ENCODE results near the gene C11orf71. TPM values are rescaled to one million over a fixed set of nuclear protein-coding genes. Genes with fewer than 3 reads are reported as not detected.

C11orf71 gene
- total and polyA plus RNA-seq, 9 of the 15 experiments (the other 6 are each of a cell fraction or from before 2014, with no cell fraction given) = 2.9 to 15.1 (median 9.1) TPM

DNA sequence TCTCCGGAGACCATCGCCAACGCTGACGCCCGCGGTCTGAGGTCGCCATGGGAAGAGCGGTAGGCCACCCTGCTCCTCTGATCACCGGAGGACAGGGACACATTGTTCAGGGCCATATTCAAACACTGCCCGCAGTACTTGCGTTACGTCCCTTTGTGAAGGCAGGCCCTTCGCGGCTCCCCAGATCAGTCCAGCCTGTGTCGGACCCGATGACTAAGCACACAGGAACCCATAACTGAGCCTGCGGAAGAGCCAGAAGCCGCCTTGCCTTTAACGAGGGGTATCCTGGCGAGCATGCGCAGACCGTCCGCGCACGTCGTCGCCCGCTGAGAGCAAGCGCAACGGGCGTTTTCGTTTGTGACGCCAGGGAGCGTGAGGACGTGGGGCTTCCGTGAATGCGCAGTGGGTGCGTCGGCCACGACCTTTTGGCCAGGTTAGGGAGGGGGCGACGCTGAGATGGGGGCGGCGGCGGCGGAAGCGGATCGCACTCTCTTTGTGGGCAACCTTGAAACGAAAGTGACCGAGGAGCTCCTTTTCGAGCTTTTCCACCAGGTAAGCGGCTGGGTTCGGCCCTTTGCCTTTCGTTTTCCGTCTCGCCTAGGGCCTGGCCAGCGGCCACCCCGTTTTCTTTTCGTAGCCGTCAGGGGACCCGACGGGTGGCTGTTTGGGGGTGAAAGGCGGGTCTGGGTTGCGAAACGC lies at the start of gene C11orf71, which contains the start of gene RBM7 (continued):
- no peak for TF ChIP-seq ZNF561 (CRISPR knock-in tag; conservative IDR thresholded peaks at IDR 0.05)
- TF ChIP-seq ZBTB11 (CRISPR knock-in tag; IDR thresholded peaks at IDR 0.05) = peak in 1 of 3 experiments; percentile 78; a peak in 1 of 6 replicates
- no peak for TF ChIP-seq HOXB6 (CRISPR knock-in tag; IDR thresholded peaks at IDR 0.05; ENCODE audit: borderline replicate concordance)
- no peak for TF ChIP-seq RBM15 (IDR thresholded peaks at IDR 0.05; ENCODE audit: insufficient read depth, low read length)
- TF ChIP-seq CREBBP (IDR thresholded peaks at IDR 0.05; ENCODE audit: low read depth, low read length) = no peak
- TF ChIP-seq SMARCB1 (IDR thresholded peaks at IDR 0.05; ENCODE audit: insufficient read length, low read depth) = no peak
- no peak for TF ChIP-seq RBM14 (IDR thresholded peaks at IDR 0.05; ENCODE audit: borderline replicate concordance, insufficient read depth, low read depth, low read length)
- no peak for TF ChIP-seq ZNF146 (CRISPR knock-in tag; IDR thresholded peaks at IDR 0.05; ENCODE audit: unreplicated experiment)
- TF ChIP-seq CTBP1 (IDR thresholded peaks at IDR 0.05; ENCODE audit: borderline replicate concordance) = peak; percentile 35; the same call in 1 of the 2 replicates
- no peak for TF ChIP-seq FOXJ2 (tag; IDR thresholded peaks at IDR 0.05)
- TF ChIP-seq NCOR1 (IDR thresholded peaks at IDR 0.05) = no peak; the same call in 1 of the 2 replicates
- peak; percentile 54; the same call in 1 of the 2 replicates for TF ChIP-seq SPI1 (IDR thresholded peaks at IDR 0.05; ENCODE audit: borderline replicate concordance, low read depth, low read length)
- TF ChIP-seq ZSCAN29 (IDR thresholded peaks at IDR 0.05) = no peak
- TF ChIP-seq, protein P1, sequence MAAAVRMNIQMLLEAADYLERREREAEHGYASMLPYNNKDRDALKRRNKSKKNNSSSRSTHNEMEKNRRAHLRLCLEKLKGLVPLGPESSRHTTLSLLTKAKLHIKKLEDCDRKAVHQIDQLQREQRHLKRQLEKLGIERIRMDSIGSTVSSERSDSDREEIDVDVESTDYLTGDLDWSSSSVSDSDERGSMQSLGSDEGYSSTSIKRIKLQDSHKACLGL (CRISPR knock-in tag; IDR thresholded peaks at IDR 0.05; ENCODE audit: borderline replicate concordance, poor library complexity, severe bottlenecking) = no peak
- TF ChIP-seq NFIC (IDR thresholded peaks at IDR 0.05) = peak; percentile 92
- TF ChIP-seq WHSC1 (IDR thresholded peaks at IDR 0.05; ENCODE audit: low read length) = no peak
- 0 out of 2 replicates have a peak, but pooled peaks have one; percentile 17 for TF ChIP-seq TARDBP (IDR thresholded peaks at IDR 0.05)
- TF ChIP-seq ZNF780A (CRISPR knock-in tag; IDR thresholded peaks at IDR 0.05) = no peak
- no peak for TF ChIP-seq ZNF280A (IDR thresholded peaks at IDR 0.05; ENCODE audit: low read depth, partially characterized antibody)
- TF ChIP-seq OTX1 (CRISPR knock-in tag; IDR thresholded peaks at IDR 0.05) = peak; percentile 67; the same call in 1 of the 2 replicates
- no peak for TF ChIP-seq HNRNPK (IDR thresholded peaks at IDR 0.05; ENCODE audit: low read depth, low read length, poor library complexity, severe bottlenecking)
- peak; percentile 79 to 86 for TF ChIP-seq FOXK2 (conservative IDR thresholded peaks at IDR 0.05 in 1 of 2, IDR thresholded peaks at IDR 0.05 in 1 of 2; ENCODE audit: low read depth in 2 of 2)
- no peak for TF ChIP-seq ZNF696 (CRISPR knock-in tag; conservative IDR thresholded peaks at IDR 0.05)
- TF ChIP-seq ZNF778 (CRISPR knock-in tag; IDR thresholded peaks at IDR 0.05) = no peak
